GM21447 (cell line): ENCODE results near the gene SRGAP3.

Experiments used
- ATAC-seq: cut with Tn5 transposase; IDR thresholded peaks from one replicate; pipeline ENCODE4 v1.9.1; 2021; ENCODE audit not compliant: unreplicated experiment

Gene SRGAP3

DNA sequence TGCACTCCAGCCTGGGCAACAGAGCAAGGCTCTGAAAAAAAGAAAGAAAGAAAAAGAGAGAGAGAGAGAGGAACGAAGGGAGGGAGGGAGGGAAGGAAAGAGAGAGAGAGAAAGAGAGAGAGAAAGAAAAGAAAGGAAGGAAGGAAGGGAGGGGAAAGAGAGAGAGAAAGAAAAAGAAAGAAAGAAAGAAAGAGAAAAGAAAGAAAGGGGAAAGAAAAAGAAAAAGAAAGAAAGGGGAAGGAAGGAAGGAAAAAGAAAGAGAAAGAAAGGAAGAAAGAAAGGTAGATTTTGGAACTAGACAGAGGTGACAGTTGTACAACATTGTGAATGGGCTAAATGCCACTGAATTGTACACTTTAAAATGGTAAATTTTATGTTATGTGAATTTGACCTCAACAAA is 5.3 kb upstream of the SRGAP3 start:
- no peak for ATAC-seq

DNA sequence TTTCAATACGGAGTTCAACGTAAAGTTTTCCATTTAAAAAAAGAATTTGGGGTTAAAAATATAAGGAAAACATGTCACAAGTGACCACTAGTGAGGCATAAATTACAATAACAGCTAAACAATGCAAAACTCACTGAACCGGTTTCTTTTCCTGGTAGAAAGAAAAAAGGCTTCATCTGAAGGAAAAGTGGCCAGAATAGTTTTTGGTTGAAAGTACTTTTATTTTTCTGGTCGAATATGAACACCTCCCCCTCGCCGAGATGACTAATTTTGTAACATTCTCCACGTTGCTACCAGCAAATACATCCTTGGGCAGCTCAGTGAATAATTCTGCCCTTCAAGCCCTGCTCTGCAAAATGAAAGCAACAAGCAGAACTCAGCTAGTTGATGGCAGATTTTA is 3.9 kb upstream of the SRGAP3 start:
- no peak for ATAC-seq

DNA sequence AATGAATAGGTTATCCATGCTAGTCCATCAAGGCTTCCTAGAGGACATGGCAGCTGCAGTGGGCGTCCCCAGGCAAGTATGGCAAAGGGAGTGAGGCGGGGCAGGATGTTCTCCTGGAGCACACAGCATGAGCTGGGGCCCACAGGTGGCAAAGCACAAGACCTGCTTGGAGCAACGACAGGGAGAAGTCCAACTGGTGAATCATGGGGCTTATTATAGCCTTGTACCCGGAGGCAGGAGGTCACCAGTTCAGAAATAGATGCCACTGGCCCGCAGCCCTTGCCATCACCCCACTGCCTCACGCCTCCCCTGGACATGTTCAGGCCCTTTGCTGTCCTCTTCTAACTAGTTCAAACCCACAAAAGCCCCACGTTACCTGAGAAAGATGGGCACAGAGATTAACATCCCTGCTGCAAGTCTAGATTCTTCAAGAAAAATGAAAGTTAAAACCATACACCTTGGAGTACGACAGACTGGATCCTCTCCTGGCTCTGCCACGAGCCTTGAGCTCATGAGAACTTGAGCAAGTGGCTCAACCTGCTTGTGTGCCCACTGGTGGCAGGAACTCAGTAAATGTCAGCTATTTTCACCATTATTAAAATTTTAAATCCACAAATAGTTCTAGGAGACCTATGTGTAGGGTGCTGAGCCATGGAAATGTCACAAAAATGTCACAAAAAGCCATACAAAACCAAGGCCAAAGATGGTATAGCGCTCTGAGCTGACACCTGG is 1.8 kb upstream of the SRGAP3 start:
- no peak for ATAC-seq

DNA sequence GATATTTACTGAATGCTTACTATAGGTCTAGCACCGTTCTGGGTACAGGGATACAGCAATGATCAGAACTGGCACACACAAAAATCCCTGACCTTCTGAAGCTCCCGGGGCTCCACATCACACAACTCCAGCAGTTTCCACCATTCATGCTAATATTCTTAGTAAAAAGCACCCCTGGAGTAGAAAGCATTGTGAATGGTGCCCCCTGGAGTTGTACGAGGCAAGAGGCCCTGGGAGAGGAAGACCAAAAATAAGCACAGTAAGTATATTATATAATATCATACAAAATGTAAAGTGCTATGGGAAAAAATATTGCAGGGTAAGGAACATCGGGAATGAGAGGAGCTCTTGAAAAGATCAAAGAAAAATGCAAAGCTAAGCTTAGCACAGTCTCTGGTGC is 790 bp upstream of the SRGAP3 start:
- no peak for ATAC-seq

DNA sequence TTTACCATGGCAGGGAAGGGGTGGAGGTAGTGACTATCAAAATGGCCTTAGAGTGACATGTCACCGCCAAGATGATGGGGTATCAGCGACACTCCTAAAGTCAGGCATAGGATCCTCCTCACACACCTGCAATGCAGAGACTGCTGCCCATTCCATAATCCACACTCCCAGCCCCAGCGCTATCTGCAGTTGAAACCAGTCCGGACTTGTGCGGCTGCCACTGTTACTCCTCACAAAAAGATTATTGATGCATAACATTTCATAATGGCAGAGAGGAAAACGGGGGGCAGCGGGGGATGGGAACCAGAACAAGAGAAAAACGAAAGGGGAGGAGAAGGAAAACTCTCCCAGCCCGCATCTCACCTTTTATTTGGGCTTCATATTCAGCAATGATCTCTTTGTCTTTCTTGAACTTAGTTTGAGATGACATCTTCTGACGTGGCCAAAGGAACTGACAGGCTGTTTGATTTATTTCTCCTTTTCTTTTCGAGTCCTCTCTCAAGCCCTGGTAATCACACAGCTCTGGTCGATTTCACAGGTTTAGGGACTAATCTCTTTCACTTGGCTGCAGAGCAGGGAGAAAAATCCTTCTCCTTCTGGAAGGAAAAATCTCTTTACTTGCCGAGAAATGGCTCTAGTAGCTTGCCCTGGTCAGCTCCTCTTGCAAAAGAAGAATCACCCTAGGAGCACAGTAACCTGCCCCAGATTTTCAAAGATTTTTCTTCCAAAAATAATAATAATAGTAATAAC is 749 bp downstream of the SRGAP3 start:
- no peak for ATAC-seq

DNA sequence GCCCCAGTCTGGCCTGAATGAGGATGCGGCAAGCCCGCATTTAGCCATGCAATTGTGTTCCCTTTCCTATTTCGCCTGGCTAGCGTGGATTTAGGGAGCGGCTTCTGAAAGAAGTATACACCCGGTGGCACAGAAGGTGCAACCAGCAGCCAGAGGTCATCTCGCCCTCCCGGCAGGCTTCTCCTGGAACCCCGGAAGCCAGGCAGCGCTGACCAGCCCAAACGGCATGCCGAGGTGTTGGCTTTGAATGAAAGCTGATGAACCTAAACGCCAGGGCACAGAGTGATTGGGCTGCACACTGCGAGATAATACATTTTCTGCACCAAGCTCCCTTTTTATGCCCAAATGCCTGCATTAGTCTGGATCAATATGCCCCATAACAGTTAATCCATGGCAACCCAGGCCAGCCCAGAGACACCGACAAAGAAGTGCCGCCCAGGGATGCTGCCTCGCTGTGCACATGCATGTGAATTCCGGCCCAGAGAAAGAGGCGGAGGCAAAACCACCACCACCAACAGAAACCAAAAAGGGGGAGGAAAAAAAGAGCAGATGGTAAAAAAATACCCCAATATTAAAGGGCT is 1.4 kb downstream of the SRGAP3 start:
- no peak for ATAC-seq

DNA sequence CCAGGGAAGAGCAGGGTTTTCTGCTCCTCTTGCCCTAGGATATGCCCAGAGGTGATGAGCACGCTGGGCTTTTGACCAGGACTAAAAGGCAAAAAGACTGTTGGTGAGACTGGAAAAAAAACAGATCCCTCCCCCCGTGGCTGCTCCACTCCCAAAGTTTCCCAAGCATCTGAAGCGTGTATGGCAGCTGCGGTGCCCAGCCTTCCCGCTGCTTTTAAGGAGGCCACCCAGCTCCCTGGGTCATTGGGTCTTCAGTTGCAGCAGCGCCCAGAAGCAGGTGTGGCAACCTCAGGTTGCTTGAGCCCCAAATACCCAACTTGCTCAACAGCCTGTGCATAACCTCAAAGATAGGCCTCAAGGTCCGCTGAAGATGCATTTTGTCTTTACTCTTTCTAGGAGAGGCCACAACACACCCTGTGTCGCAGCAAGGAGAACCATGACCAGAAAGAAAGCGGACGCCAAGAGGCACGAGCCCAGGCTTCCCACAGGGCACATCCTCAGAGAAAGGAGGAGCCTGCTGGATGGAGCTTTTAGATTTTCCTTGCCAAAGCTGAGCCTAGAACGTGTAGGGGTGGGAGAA is 2.0 kb downstream of the SRGAP3 start:
- ATAC-seq: no peak

DNA sequence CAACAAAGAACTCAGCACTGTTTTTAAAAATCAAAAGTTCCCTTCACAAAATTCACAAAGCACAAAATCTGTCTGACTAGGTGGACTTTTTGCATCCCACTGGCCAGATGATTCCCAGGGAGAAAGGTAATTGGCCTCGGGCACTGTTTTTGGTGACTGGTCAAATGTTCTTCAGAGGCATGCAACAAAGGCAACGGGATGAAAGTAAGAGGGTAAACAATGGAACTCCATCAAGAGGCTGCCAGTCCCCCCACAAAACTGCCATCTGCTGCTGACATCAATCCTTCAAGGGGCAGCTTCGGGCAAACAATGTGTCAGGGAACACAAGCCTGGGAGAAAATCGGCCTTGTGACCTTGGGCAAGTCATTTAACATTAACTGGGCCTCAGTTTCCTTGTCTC is 3.3 kb downstream of the SRGAP3 start:
- no peak for ATAC-seq

DNA sequence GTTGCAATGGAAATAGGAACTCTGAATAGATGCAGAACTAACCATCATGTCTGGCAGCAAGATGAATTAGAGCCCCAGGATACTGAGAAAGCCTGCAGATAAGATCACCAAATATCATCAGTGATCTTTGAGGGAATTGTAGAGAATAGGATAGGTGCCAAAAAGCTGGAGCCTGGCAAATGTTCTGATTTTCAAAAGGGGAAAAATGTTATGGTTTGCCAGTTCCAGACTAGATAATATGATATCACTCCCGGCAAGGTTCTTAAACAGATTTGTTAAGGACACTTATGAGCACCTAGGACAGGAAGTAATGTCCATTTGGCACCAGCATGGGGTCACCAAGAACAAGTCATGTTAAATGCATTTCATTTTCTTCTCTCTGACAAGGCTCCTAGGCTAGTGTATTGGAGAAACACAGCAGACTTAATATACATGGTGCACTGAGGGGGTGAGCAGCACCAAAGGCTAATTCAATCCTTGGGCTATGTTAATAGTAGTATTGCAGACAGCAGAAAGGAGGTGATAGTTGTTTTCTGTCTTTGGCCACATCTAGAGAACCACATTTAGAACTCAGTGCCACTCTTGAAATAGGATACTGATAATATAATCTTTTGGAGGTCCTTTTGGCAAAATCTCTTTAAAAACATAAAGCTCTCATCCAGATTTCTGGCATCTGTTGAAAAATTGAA is 4.8 kb downstream of the SRGAP3 start:
- no peak for ATAC-seq

DNA sequence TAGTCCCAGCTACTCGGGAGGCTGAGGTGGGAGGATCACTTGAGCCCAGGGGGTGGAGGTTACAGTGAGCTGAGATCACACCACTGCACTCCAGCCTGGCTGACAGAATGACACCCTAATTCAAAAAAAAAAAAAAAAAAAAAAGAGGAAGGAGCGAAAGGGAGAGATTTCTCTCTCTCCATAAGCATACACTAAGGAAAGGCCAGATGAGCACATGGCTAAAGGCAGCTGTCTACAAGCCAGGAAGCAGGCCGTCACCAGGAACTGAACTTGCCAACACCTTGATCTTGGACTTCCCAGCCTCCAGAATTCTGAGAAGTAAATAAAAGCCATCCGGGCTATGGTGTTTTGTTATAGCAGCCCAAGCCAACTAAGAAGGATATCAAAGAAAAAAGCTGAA is 7.5 kb downstream of the SRGAP3 start:
- no peak for ATAC-seq

DNA sequence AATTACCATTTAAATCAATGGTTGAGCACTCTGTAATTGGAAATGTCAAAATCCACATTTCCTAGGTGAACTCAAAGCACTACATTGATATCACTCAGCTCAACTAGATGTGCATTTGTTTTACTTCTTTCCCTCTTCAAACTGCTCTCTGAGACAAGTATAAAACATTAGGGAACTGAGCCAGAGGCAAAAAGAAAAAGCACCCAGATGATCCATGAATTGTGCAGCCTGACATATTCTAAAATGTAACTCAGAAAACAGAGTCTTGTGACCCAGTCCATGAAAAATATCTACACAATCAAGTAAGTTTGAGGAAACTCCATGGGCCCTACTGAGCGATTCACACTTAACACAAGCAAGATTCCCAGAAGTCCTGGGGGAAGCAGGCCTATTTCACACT is 9.8 kb downstream of the SRGAP3 start:
- ATAC-seq: no peak

DNA sequence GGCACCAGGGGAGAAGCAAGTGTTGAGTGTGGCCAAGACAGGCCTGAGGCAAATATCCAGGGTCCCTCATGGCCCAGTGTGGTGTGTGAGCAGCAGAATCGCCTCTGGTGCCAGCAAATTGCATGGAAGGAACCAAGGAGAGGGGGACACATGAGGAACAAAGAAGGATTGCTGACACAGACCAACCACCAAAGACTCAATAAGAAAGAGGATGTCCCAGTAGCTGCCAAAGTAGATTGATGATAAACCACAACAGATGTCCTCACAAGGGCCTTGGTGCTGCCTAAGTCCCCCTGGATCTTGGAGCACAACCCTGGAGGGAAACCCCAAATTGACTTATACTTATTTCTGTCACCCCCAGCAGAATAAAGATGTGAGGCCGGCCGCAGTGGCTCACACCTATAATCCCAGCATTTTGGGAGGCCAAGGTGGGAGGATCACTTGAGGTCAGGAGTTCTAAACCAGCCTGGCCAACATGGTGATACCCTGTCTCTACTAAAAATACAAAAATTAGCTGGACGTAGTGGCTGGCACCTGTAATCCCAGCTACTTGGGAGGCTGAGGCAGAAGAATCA is 10.6 kb downstream of the SRGAP3 start:
- no peak for ATAC-seq

DNA sequence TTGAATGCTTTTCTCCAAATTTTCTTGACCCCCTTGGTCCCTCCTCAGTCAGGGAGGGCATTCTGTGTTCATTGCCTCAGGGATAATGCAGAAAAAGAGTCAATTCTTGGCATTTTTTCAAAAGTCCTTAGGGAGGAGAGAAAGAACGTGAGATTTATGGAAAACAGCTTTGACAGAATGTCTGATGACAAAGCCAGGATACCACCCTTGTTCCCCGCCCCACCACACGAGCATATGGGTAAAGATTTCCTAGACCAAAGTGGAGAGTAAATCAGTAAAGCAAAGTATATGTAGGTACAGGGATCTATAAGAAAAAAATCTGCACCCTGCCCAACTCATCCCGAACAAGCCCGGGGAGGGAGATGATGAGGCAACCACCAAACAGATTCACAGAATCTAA is 11.2 kb downstream of the SRGAP3 start:
- no peak for ATAC-seq

DNA sequence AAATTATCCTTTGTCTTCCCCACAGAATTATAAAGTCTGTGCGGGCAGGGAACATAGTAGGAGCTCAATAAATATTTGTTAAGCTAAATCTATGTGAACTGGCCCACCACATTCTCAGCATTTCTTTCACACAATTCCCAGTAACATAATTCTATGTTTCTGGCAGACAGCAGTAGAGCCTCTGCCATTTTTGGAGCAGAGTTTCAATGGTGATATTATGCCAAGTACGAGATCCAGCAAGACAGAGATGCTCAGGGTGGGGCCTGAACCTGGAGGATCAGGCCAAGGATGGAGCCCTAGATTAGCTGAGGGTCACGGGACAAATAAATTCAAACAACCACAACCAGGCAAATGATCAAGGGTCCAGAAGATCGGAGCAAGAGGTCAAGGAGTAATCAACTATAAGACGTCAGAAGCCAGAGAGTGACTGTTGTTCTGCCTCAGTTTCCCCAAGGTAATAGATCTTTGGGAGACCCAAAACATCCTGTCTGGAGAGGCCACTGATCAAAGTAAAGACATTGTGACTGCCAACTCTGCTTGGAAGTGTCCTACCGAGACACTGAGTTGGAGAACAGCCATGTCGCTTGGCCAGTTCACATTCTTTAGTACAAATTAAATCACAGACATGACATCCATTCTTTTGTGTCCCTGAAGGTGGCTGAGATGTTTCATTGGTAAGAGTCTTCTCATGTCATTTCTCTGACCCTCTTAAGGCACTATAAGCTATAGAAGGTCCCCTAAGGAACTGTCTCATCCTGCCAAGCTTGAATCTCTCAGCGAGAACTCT is 15.4 kb downstream of the SRGAP3 start:
- no peak for ATAC-seq

DNA sequence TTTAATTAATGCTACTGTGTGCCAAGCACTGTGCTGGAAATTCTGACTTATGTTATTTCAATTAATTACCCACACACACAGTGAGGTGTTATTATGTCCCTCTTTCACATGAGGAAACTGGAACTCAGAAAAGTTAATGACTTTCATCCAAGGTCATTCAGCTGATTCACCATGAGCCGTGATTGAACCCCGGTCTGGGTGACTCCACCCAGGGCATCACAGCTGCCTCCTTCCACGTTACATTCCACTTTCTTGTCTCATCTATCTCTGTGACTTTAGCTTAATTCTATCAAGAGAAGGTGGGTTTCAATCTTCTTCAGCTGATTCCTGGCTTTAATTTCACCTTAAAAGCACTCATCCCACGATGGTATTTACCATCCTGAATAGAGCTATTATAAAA is 16.3 kb downstream of the SRGAP3 start:
- no peak for ATAC-seq

DNA sequence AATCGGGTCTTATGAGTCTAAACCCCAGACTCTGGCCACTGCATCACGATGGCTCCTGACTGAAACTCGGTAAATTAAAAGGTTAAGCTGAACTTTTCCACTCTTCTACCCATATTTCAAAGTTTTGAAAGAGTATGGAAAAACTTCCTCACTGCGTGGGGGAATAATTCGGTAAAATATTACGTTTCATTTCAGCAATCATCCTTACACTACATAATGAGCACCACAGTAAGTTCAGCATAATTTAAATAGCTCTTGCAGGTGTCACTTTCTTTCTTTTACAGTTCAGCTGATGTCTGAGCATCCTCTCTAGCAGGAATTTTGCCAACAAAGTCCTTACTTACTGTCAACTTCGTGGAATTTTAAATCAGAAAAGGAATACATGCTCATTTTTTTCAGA is 17.5 kb downstream of the SRGAP3 start:
- no peak for ATAC-seq

DNA sequence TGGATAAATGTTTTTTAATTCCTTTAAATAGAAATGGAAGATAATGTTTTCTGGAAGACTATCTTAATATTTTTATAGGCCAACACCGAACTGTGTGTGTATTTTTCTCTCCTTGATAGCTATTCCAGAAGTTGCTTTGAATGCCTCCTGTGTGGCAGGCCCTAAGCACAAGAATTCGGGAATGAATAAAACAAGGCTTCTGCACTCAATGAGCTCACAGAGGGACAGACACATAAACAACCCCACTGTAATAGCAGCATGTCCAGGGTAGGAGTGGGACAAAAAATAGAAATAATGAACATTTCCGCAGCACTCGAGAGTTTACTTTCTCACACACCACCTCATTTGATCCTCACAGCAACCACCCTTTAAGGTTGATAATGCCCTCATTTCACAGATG is 18.0 kb downstream of the SRGAP3 start:
- ATAC-seq: no peak

DNA sequence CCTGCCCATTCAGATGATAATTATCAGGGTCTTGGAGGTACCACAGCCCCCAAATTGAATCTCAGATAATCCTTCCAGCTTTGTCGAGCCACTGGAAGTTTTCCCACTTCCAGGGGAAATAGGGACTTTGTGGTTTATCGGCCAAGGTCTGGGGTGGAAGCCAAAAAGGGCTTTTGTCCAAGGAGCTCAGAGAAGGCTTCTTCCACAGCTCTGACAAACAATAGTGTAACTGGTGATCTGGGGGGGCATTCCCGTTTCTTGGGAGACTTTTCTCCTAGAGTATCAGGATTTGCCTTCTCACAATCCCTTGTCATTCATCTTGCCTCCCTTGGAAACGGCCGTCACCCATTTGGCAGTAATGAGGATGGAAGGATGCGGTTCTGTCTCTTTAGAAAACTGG is 18.4 kb downstream of the SRGAP3 start:
- ATAC-seq: no peak

DNA sequence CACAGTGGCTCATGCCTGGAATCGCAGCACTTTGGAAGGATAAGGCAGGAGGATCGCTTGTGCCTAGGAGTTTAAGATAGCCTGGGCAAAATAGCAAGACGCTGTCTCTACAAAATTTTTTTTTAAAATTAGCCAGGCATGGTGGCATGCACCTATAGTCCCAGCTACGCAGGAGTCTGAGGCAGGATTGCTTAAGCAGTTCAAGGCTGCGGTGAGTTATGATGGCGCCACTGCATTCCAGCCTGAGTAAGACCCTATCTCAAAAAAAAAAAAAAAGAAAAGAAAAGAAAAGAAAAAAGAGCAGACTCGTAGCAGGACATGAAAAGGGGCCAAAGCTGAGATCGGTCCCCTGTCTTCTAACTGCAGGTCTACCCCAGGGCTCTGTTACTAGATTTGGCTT is 18.9 kb downstream of the SRGAP3 start:
- ATAC-seq: no peak

DNA sequence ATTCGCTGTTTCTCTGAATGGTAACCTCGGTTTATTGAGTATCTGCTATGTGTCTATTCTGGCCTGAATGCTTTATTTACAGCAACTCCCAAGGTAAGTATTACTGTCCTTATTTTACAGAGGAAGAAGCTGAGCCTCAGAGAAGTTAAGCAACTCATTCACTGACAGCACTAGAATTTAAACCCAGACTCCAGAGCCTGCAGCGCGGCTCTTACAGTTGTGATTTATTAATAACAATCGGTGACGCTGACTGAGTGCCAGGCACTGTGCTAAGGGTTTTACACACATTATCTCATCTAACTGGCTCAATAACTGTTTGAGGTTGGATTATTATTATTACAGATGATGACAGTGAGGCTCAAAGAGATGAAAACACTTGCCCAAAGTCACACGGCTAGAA is 19.6 kb downstream of the SRGAP3 start:
- ATAC-seq: no peak
